ENCODE results near the gene TNFSF8.

DNA sequence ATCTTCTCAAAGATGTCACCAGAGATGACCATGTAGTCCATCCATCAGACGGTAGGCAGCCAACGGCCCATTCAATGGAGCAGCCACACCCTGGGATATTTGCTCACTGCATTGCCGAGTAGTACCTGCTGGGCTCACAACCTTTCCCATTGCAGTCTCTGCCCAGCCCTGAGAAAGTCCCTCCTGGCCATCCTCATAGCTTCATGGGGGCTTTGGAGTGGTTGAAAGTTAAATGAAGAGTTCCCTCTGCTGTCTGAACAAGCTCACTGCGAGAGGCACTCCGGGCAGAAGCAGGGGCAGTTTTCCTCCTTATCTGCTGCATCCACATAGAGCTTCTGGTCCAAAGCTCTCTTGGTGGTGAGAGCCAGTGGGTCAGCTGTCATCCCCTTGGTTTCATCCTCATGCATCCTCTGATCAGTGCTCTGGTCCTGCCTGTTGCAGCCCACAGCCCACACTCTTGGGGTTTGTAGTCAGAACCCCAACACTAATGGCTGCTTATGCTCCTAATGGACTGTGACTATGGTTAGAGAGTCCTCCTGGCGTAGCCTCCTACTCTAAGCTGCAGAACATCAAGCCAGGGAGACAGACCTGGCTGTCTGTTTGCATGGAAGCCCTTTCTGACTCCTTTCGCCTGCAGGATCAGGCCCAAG is 23.3 kb downstream of the TNFSF8 start:
- TF ChIP-seq TAF1 (IDR thresholded peaks at IDR 0.05; ENCODE audit: low read depth) (no peak), RAD21 (IDR thresholded peaks at IDR 0.05; ENCODE audit: low read depth) (peak; percentile 89), TCF12 (IDR thresholded peaks at IDR 0.05; ENCODE audit: low read depth) (no peak), CREB1 (IDR thresholded peaks at IDR 0.05; ENCODE audit: low read depth) (no peak), NFIC (IDR thresholded peaks at IDR 0.05) (no peak), CEBPB (IDR thresholded peaks at IDR 0.05) (no peak), TEAD4 (IDR thresholded peaks at IDR 0.05) (no peak), EGR1 (IDR thresholded peaks at IDR 0.05) (no peak), YY1 (IDR thresholded peaks at IDR 0.05; ENCODE audit: low read depth) (no peak), FOXM1 (IDR thresholded peaks at IDR 0.05; ENCODE audit: borderline replicate concordance, low read depth) (no peak), EP300 (IDR thresholded peaks at IDR 0.05; ENCODE audit: borderline replicate concordance) (no peak)
- TF ChIP-seq, protein P1, sequence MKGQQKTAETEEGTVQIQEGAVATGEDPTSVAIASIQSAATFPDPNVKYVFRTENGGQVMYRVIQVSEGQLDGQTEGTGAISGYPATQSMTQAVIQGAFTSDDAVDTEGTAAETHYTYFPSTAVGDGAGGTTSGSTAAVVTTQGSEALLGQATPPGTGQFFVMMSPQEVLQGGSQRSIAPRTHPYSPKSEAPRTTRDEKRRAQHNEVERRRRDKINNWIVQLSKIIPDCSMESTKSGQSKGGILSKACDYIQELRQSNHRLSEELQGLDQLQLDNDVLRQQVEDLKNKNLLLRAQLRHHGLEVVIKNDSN (IDR thresholded peaks at IDR 0.05): no peak
- TF ChIP-seq, protein P2, sequence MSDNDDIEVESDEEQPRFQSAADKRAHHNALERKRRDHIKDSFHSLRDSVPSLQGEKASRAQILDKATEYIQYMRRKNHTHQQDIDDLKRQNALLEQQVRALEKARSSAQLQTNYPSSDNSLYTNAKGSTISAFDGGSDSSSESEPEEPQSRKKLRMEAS (IDR thresholded peaks at IDR 0.05): no peak
- TF ChIP-seq, protein P3, sequence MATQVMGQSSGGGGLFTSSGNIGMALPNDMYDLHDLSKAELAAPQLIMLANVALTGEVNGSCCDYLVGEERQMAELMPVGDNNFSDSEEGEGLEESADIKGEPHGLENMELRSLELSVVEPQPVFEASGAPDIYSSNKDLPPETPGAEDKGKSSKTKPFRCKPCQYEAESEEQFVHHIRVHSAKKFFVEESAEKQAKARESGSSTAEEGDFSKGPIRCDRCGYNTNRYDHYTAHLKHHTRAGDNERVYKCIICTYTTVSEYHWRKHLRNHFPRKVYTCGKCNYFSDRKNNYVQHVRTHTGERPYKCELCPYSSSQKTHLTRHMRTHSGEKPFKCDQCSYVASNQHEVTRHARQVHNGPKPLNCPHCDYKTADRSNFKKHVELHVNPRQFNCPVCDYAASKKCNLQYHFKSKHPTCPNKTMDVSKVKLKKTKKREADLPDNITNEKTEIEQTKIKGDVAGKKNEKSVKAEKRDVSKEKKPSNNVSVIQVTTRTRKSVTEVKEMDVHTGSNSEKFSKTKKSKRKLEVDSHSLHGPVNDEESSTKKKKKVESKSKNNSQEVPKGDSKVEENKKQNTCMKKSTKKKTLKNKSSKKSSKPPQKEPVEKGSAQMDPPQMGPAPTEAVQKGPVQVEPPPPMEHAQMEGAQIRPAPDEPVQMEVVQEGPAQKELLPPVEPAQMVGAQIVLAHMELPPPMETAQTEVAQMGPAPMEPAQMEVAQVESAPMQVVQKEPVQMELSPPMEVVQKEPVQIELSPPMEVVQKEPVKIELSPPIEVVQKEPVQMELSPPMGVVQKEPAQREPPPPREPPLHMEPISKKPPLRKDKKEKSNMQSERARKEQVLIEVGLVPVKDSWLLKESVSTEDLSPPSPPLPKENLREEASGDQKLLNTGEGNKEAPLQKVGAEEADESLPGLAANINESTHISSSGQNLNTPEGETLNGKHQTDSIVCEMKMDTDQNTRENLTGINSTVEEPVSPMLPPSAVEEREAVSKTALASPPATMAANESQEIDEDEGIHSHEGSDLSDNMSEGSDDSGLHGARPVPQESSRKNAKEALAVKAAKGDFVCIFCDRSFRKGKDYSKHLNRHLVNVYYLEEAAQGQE (IDR thresholded peaks at IDR 0.05; ENCODE audit: low read depth): no peak

Data from Ishikawa (cell line).